ENCODE measurements around the gene PRR33.

The PRR33 gene

DNA sequence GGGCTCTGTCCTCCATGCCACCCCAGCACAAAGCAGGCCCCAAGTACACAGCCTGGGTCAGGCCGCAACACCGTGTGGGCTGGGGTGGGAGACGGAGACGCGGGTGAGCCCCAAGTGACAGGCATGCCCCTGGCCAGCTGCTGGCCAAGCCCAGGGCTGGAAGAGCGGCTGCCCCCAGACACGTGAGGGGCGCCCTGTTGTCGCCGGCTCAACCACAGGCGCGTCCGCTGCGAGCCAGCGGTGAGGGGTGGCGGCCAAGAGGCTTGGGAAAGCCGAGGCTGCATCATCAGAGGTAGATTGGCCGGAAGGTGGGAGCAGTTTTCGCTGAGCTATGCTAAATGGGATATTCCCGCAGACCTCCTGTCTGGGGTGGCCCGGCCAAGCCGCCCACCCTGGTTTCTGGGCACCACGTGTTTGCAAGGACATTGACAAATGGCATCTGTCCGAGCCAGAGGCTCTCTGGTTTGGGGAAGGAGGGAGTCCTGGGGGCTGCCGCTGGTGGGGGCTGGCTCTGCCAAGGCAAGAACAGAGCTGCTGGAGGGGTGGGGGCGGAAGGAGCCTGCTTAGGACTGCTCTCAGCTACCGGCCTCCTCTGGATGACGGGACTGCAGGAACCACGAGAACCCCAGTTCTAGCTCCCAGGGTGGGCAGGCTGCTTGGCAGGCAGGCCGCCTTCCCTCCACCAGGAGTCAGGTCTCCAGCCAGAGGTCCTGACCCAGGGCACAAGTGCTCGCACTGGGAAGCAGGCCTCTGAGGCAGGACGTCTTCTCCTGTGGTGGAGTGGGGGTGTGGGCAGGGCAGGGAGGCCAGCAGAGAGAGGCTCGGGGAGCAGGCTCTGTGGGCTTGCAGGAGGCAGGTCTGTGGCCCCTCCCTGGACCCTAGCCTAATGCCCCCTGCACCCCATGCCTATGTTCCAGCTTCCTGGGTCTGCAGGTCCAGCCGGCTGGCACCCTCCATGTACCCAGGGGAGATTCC lies 552 bp downstream of the PRR33 start:
- DNase-seq (ENCODE audit: low read depth): no peak
- H3K4me3 ChIP-seq (ENCODE audit: low read depth, low read length): no peak overlapping the region

DNA sequence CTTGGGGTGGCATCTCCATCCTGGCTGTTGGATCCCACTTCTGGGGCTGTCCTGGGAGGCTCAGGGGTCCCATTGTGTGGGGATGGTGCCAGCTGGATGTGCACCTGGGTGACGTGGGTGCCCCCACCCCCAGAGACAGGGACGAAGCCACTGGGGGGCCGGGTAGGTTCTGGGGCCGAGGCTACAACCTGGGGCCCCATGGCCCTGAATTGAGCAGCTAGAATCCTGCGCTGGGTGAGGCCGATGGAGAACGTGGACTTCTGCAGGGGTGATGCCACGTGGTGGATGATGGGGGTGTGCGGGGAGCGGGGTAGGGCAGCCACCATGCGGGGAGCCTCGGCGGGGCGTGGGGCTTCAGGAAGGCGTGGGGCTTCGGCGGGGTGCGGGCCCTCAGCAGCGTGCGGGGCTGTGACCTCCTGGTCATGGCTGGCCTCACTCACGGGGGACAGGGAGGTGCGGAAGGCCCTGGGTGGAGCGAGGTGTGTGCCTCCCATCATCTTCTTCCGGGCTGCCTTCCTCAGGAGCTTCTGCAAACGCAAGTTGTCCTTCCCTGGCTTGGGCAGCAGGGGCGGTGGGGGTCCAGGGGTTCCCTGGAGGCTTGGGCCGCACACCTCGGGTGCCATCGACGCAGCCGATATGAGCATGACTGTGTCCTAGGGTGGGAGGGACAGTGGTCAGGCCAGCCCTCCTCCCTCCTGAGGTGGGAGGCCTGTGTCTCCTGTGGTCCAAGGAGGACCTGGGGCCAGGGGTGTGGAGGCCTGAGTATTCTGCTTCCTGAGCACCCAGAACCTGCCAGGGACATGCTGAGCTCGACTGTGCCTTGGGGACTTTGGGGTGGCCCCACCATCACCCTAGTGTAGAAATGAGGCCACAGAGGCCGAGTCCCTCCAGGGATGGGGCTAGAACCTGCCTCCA lies 1.5 kb downstream of the PRR33 start:
- H3K4me3 ChIP-seq (ENCODE audit: low read depth, low read length): no peak overlapping the region
- TF ChIP-seq, protein P1, sequence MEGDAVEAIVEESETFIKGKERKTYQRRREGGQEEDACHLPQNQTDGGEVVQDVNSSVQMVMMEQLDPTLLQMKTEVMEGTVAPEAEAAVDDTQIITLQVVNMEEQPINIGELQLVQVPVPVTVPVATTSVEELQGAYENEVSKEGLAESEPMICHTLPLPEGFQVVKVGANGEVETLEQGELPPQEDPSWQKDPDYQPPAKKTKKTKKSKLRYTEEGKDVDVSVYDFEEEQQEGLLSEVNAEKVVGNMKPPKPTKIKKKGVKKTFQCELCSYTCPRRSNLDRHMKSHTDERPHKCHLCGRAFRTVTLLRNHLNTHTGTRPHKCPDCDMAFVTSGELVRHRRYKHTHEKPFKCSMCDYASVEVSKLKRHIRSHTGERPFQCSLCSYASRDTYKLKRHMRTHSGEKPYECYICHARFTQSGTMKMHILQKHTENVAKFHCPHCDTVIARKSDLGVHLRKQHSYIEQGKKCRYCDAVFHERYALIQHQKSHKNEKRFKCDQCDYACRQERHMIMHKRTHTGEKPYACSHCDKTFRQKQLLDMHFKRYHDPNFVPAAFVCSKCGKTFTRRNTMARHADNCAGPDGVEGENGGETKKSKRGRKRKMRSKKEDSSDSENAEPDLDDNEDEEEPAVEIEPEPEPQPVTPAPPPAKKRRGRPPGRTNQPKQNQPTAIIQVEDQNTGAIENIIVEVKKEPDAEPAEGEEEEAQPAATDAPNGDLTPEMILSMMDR (conservative IDR thresholded peaks at IDR 0.05; ENCODE audit: low read depth, low read length): no peak
- no peak for DNase-seq (ENCODE audit: low read depth)

More for the DNA sequence above, 552 bp downstream of the PRR33 start:
- TF ChIP-seq, protein P1 (conservative IDR thresholded peaks at IDR 0.05; ENCODE audit: low read depth, low read length): no peak

DNA sequence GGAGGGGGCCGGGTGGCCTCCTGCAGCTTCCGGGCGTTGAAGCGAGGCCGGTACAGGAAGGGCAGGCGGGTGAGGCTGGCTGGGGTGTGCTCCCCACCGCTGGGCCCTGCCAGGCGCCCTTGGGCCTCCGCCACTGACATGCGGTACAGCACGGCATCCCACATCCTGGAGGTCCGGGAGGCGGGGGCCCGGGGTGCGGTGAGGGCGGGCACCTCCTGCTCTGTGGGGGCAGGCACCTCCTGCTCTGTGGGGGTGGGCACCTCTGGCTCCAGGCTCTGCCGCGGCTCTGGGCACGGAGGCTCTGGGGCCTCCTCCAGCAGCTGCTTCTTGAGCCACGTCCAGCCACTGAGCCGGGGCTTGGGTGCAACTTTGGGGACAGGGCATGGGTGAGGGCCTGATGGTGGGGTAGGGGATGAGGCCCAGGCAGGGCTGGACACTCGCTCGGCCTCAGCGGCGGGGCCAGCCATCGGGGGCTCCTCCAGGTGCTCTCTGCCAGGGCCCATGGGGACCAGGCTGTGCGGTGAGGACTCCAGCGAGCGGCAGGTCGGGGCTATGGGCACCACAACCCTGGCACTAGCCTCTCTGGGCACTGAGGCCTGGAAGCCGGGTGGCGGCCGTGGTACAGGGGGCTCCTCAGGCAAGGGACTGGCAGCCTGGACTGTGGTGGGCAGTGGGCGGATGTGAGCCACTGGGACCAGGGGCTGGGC lies 2.3 kb downstream of the PRR33 start:
- TF ChIP-seq, protein P1 (conservative IDR thresholded peaks at IDR 0.05; ENCODE audit: low read depth, low read length): no peak
- H3K4me3 ChIP-seq (ENCODE audit: low read depth, low read length): no peak overlapping the region
- DNase-seq (ENCODE audit: low read depth): no peak

DNA sequence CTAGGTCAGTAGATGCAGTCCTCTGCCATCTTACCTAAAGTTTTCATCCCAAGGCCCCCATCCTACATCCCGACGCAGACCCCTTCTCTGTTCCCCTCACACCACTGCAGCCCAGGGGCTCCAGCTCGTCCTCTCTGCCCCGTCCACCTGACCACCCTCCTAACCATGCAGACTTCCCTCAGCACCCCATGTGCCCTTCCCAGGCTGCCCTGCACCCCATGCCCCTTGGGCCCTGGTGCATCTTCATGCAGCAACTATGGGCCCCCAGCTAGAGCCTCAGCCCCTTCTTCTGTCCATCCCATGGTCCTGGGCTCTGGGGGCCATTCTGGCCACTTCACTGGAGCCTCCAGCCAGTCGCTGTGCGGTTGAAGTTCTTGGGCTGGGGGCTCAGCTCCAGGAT lies 2.9 kb downstream of the PRR33 start:
- TF ChIP-seq, protein P1 (conservative IDR thresholded peaks at IDR 0.05; ENCODE audit: low read depth, low read length): no peak

DNA sequence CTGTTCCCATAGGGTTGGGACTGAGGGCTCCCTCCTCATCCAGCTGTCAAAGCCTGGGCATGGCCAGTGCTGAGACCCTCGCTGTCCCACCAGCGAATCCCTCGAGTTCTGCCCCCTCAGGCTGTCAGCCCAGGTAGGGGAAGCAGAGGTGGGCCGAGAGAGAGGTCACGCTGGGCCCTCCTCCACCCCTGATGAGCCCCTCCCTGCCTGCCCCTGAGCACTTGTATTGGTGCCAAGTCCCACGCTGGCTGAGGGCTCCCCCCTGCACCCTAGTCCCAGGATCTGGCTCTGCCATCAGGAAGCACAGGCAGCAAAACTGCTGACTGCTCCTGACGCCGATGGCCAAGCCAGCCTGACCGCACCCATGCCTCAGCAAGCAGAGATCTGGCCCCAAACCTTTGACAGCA lies 3.3 kb downstream of the PRR33 start:
- no peak for DNase-seq (ENCODE audit: low read depth)
- TF ChIP-seq, protein P1 (conservative IDR thresholded peaks at IDR 0.05; ENCODE audit: low read depth, low read length): no peak
- no peak overlapping the region for H3K4me3 ChIP-seq (ENCODE audit: low read depth, low read length)

More for the DNA sequence above, 2.9 kb downstream of the PRR33 start:
- no peak for DNase-seq (ENCODE audit: low read depth)
- no peak overlapping the region for H3K4me3 ChIP-seq (ENCODE audit: low read depth, low read length)

Data from choroid plexus epithelial cell (primary cell).